ENCODE measurements around the gene DOLPP1. TPM values are rescaled to one million over a fixed set of nuclear protein-coding genes. Genes with fewer than 3 reads are reported as not detected.

The DOLPP1 gene
- total and polyA plus RNA-seq, 2 donors from 2014 or later, result 9.1 to 12.1 TPM

DNA sequence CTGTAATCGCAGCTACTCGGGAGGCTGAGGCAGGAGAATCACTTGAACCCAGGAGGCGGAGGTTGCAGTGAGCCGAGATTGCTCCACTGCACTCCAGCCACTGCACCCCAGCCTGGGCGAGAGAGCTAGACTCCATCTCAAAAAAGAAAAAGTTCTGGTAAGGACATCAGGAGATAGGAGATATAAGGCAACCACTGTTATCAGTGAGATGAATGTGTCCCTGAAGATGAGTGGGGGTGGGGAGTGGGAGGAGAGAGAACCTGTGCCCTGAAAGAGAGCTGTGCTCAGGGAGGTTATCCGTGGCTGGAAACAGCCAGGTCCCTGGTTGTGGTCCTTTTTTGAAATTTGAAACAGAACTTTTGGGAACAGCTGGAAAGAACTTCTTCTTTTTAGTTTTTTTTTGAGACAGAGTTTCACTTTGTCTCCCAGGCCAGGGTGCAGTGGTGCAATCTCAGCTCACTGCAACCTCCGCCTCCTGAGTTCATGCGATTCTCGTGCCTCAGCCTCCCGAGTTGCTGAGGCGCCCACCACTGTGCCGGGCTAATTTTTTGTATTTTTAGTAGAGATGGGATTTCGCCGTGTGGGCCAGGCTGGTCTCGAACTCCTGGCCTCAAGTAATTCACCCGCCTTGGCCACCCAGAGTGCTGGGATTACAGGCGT is 32.9 kb downstream of the DOLPP1 start:
- no peak overlapping the region for H3K9ac ChIP-seq (ENCODE audit: low read length in 3 of 3)
- H3K27me3 ChIP-seq (ENCODE audit: control insufficient read depth, insufficient read depth, low read length), result no peaks in the 10 kb centered on the region
- TF ChIP-seq, protein P1, sequence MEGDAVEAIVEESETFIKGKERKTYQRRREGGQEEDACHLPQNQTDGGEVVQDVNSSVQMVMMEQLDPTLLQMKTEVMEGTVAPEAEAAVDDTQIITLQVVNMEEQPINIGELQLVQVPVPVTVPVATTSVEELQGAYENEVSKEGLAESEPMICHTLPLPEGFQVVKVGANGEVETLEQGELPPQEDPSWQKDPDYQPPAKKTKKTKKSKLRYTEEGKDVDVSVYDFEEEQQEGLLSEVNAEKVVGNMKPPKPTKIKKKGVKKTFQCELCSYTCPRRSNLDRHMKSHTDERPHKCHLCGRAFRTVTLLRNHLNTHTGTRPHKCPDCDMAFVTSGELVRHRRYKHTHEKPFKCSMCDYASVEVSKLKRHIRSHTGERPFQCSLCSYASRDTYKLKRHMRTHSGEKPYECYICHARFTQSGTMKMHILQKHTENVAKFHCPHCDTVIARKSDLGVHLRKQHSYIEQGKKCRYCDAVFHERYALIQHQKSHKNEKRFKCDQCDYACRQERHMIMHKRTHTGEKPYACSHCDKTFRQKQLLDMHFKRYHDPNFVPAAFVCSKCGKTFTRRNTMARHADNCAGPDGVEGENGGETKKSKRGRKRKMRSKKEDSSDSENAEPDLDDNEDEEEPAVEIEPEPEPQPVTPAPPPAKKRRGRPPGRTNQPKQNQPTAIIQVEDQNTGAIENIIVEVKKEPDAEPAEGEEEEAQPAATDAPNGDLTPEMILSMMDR (IDR thresholded peaks at IDR 0.05; ENCODE audit: borderline replicate concordance, extremely low read depth, insufficient read depth), result no peak
- intact Hi-C loops (cut with DNase I), result no loop called here
- peaks cover 0 to 16% (median 10%) of the 10 kb centered on the region in 3 donors for H3K4me1 ChIP-seq (ENCODE audit: control insufficient read depth in 2 of 3, insufficient read depth in 2 of 3, low read depth in 1 of 3, low read length in 3 of 3)
- no peaks in the 10 kb centered on the region for H3K9me3 ChIP-seq (ENCODE audit: control insufficient read depth in 2 of 3, insufficient read depth in 1 of 3, low read length in 3 of 3)
- DNase-seq, result peak in 1 of 5 donors; percentile 35
- no peak overlapping the region for H3K4me3 ChIP-seq (ENCODE audit: low read length in 3 of 3)
- no peak for FAIRE-seq
- H3K36me3 ChIP-seq (ENCODE audit: control insufficient read depth in 2 of 3, insufficient read depth in 3 of 3, low read length in 3 of 3), result no peaks in the 10 kb centered on the region
- H3K27ac ChIP-seq (ENCODE audit: low read depth in 2 of 2, low read length in 2 of 2), result no peak overlapping the region

DNA sequence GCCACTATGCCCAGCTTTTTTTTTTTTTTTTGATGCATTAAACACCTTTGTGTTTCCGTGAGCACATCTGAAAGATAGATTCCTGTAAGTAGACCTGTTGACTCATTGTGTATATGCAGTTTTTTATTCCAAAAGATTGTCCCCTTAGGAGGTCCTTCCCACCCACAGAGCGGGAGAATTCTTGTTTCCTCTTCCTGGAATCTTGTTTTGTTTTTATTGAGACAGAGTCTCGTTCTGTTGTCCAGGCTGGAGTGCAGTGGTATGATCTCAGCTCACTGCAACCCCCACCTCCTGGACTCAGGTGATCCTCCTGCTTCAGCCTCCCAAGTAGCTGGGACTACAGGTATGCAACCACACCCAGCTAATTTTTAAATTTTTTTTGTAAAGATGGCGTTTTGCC is 37.9 kb downstream of the DOLPP1 start:
- Histone ChIP-seq H3K36me3 (ENCODE audit: control insufficient read depth in 2 of 3, insufficient read depth in 3 of 3, low read length in 3 of 3) (peaks cover 0 to 16% (median 9%) of the 10 kb centered on the region in 3 donors), H3K9ac (ENCODE audit: low read length in 3 of 3) (no peak overlapping the region), H3K9me3 (ENCODE audit: control insufficient read depth in 2 of 3, insufficient read depth in 1 of 3, low read length in 3 of 3) (no peaks in the 10 kb centered on the region), H3K4me1 (ENCODE audit: control insufficient read depth in 2 of 3, insufficient read depth in 2 of 3, low read depth in 1 of 3, low read length in 3 of 3) (peaks cover 0 to 5% (median 0%) of the 10 kb centered on the region in 3 donors), H3K27ac (ENCODE audit: low read depth in 2 of 2, low read length in 2 of 2) (no peak overlapping the region), H3K4me3 (ENCODE audit: low read length in 3 of 3) (no peak overlapping the region), H3K27me3 (ENCODE audit: control insufficient read depth, insufficient read depth, low read length) (no peaks in the 10 kb centered on the region)
- TF ChIP-seq, protein P1 (IDR thresholded peaks at IDR 0.05; ENCODE audit: borderline replicate concordance, extremely low read depth, insufficient read depth), result no peak
- intact Hi-C loops (cut with DNase I), result no loop called here
- FAIRE-seq (no peak), DNase-seq (no peak)

DNA sequence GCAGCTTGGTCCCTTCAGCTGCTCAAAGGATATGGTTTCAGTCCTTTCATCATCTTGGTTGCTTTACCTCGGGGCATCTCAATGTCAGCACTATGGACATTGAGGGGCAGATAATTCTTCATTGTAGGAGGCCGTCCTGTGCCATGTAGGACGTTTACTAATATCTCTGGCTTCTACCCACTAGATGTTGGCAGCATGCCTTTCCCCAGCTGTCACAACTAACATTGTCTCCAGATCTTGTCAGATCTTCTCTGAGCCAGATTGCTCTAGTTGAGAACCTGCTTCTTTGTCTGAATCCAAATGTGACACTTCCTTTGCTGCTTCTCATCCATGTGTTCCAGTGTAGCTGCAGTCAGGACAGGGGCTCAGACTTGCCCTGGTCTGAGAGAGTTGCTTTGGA is 40.6 kb downstream of the DOLPP1 start:
- DNase-seq, result no peak
- no peaks in the 10 kb centered on the region for H3K27me3 ChIP-seq (ENCODE audit: control insufficient read depth, insufficient read depth, low read length)
- TF ChIP-seq, protein P1 (IDR thresholded peaks at IDR 0.05; ENCODE audit: borderline replicate concordance, extremely low read depth, insufficient read depth), result no peak
- H3K9ac ChIP-seq (ENCODE audit: low read length in 3 of 3), result no peak overlapping the region
- H3K36me3 ChIP-seq (ENCODE audit: control insufficient read depth in 2 of 3, insufficient read depth in 3 of 3, low read length in 3 of 3), result peaks cover 0 to 25% (median 10%) of the 10 kb centered on the region in 3 donors
- FAIRE-seq, result no peak
- no peak overlapping the region for H3K4me3 ChIP-seq (ENCODE audit: low read length in 3 of 3)
- H3K4me1 ChIP-seq (ENCODE audit: control insufficient read depth in 2 of 3, insufficient read depth in 2 of 3, low read depth in 1 of 3, low read length in 3 of 3), result no peaks in the 10 kb centered on the region
- H3K9me3 ChIP-seq (ENCODE audit: control insufficient read depth in 2 of 3, insufficient read depth in 1 of 3, low read length in 3 of 3), result no peaks in the 10 kb centered on the region
- no peak overlapping the region for H3K27ac ChIP-seq (ENCODE audit: low read depth in 2 of 2, low read length in 2 of 2)
- intact Hi-C loops (cut with DNase I), result loop anchor here (10.0 kb wide), 1 partner anchor 663 kb away; no protein-coding TSS in a partner anchor

Measured in kidney (tissue), 14 donors.